NCI-H2171 treated with DMSO at 0.1 percent for 48 hours (cell line): Measurements from ENCODE around the gene FAM20A.
A peak's percentile ranks its signal among the peaks of the same experiment; 100 is the strongest.

ENCODE experiments used
- DNase-seq: peaks from one replicate; lab custom pipeline; 2025; lab: John Stamatoyannopoulos, UW

FAM20A gene

GRCh38 chr17:68565661-68566441, 35.3 kb downstream of the FAM20A start:
- no peak for DNase-seq

- no peak for DNase-seq
Observed at GRCh38 chr17:68564415-68565111, 36.6 kb downstream of the FAM20A start.

GRCh38 chr17:68562736-68563135, 38.4 kb downstream of the FAM20A start:
- DNase-seq, result no peak

GRCh38 chr17:68560966-68561720, 40.0 kb downstream of the FAM20A start:
- DNase-seq, result no peak

- no peak for DNase-seq
Observed at GRCh38 chr17:68559316-68559715, 41.9 kb downstream of the FAM20A start.

- no peak for DNase-seq
Observed at GRCh38 chr17:68556551-68556950, 44.6 kb downstream of the FAM20A start.

- no peak for DNase-seq
Observed at GRCh38 chr17:68544111-68544915, 56.9 kb downstream of the FAM20A start.

- DNase-seq, result no peak
Observed at GRCh38 chr17:68542698-68543463, 58.3 kb downstream of the FAM20A start.

- DNase-seq, result no peak
Observed at GRCh38 chr17:68541816-68542215, 59.4 kb downstream of the FAM20A start.

- no peak for DNase-seq
Observed at GRCh38 chr17:68540981-68541380, 60.2 kb downstream of the FAM20A start.

GRCh38 chr17:68539548-68540467, 61.4 kb downstream of the FAM20A start:
- DNase-seq, result no peak

- DNase-seq, result no peak
Observed at GRCh38 chr17:68535922-68536321, 65.2 kb downstream of the FAM20A start.

GRCh38 chr17:68534695-68535088, 66.5 kb downstream of the FAM20A start:
- DNase-seq, result no peak

- DNase-seq, result peak; percentile 42
Observed at GRCh38 chr17:68533887-68534694, 67.1 kb downstream of the FAM20A start.

- DNase-seq, result no peak
Observed at GRCh38 chr17:68532826-68533225, 68.3 kb downstream of the FAM20A start.

GRCh38 chr17:68531252-68531651, 69.9 kb downstream of the FAM20A start:
- DNase-seq, result no peak

- DNase-seq, result no peak
Observed at GRCh38 chr17:68527314-68527713, 73.9 kb downstream of the FAM20A start.

- no peak for DNase-seq
Observed at GRCh38 chr17:68526548-68526947, 74.6 kb downstream of the FAM20A start.

GRCh38 chr17:68522266-68522665, 78.9 kb downstream of the FAM20A start:
- no peak for DNase-seq
